Trophoblast cell (in vitro differentiated cells and primary cell): ENCODE measurements around the gene GLYATL3.

Experiments
- DNase-seq, 2 donors: peaks; one replicate each; pipeline ENCODE4 v3.0.0-alpha.2; 2016
- H2AFZ ChIP-seq: 2 replicates; pipeline ENCODE4 v1.6.1; 2013; ENCODE audit warnings: low read length, moderate library complexity, mild to moderate bottlenecking; ENCODE audit not compliant: insufficient read depth, poor library complexity
- H2AK5ac ChIP-seq: 2 replicates; pipeline ENCODE4 v1.6.1; 2013; ENCODE audit warnings: mild to moderate bottlenecking, low read length
- H2BK120ac ChIP-seq: 2 replicates; pipeline ENCODE4 v1.6.1; 2013; ENCODE audit warnings: low read length, mild to moderate bottlenecking, moderate library complexity; ENCODE audit not compliant: insufficient read depth, poor library complexity
- H2BK12ac ChIP-seq: 2 replicates; pipeline ENCODE4 v1.6.1; 2013; ENCODE audit warnings: mild to moderate bottlenecking, low read length, moderate library complexity
- H2BK5ac ChIP-seq: 2 replicates; pipeline ENCODE4 v1.6.1; 2013; ENCODE audit warnings: low read length, low read depth, moderate library complexity, mild to moderate bottlenecking; ENCODE audit not compliant: poor library complexity
- H3K14ac ChIP-seq: 2 replicates; pipeline ENCODE4 v1.6.1; 2013; ENCODE audit warnings: mild to moderate bottlenecking, low read length
- H3K18ac ChIP-seq: 2 replicates; pipeline ENCODE4 v1.6.1; 2013; ENCODE audit warnings: mild to moderate bottlenecking, low read length
- H3K23ac ChIP-seq: 2 replicates; pipeline ENCODE4 v1.6.1; 2013; ENCODE audit warnings: low read length
- H3K27ac ChIP-seq: 2 replicates; pipeline ENCODE4 v1.5.1; 2013; ENCODE audit warnings: low read depth, mild to moderate bottlenecking, inconsistent platforms, low read length, moderate library complexity
- H3K27me3 ChIP-seq: 2 replicates; pipeline ENCODE4 v1.6.1; 2013; ENCODE audit warnings: inconsistent platforms, mild to moderate bottlenecking, low read length, moderate library complexity; ENCODE audit not compliant: insufficient read depth
- H3K36me3 ChIP-seq, 2 experiments: 1 replicate in 1 of 2; 2 replicates in 1 of 2; pipeline ENCODE4 v1.6.1; 2013; ENCODE audit warnings: low read length in 2 of 2, mild to moderate bottlenecking in 2 of 2, moderate library complexity in 1 of 2; ENCODE audit not compliant: insufficient read depth in 2 of 2, control insufficient read depth in 1 of 2
- H3K4ac ChIP-seq: 2 replicates; pipeline ENCODE4 v1.6.1; 2013; ENCODE audit warnings: low read depth, mild to moderate bottlenecking, low read length, moderate library complexity
- H3K4me1 ChIP-seq, 2 experiments: 1 replicate in 1 of 2; 2 replicates in 1 of 2; pipeline ENCODE4 v1.6.1; 2013; ENCODE audit warnings: low read length in 2 of 2, mild to moderate bottlenecking in 2 of 2, moderate library complexity in 1 of 2; ENCODE audit not compliant: insufficient read depth in 2 of 2, control insufficient read depth in 1 of 2
- H3K4me2 ChIP-seq: 2 replicates; pipeline ENCODE4 v1.6.1; 2013; ENCODE audit warnings: inconsistent platforms, mild to moderate bottlenecking, low read length, moderate library complexity
- H3K4me3 ChIP-seq: 2 replicates; pipeline ENCODE4 v1.5.1; 2013; ENCODE audit warnings: mild to moderate bottlenecking, low read depth, low read length, inconsistent platforms
- H3K79me1 ChIP-seq: one replicate; pipeline ENCODE4 v1.6.1; 2013; ENCODE audit warnings: low read length
- H3K79me2 ChIP-seq: 2 replicates; pipeline ENCODE4 v1.6.1; 2013; ENCODE audit warnings: low read length, mild to moderate bottlenecking; ENCODE audit not compliant: control insufficient read depth, insufficient read depth, poor library complexity
- H3K9ac ChIP-seq: 2 replicates; pipeline ENCODE4 v1.6.1; 2013; ENCODE audit warnings: mild to moderate bottlenecking, low read length
- H3K9me3 ChIP-seq: 2 replicates; pipeline ENCODE4 v1.6.1; 2013; ENCODE audit warnings: low read depth, mild to moderate bottlenecking, control low read depth, inconsistent platforms, low read length; ENCODE audit not compliant: insufficient read depth
- H4K12ac ChIP-seq: 2 replicates; pipeline ENCODE4 v1.6.1; 2013; ENCODE audit warnings: low read depth, mild to moderate bottlenecking, low read length, moderate library complexity
- H4K8ac ChIP-seq: 2 replicates; pipeline ENCODE4 v1.6.1; 2013; ENCODE audit warnings: low read depth, mild to moderate bottlenecking, low read length, moderate library complexity
- H4K91ac ChIP-seq: one replicate; pipeline ENCODE4 v1.6.1; 2013; ENCODE audit warnings: low read depth, mild to moderate bottlenecking, low read length, moderate library complexity
- WGBS: extraction: QIAGEN DNeasy Blood & Tissue Kit; methylation state at CpG from one replicate; pipeline ENCODE4 v1.1.7; 2013; ENCODE audit warnings: missing lambda C conversion rate; ENCODE audit not compliant: insufficient read length, insufficient coverage; ENCODE audit errors: extremely low coverage; 5-methylcytosine and 5-hydroxymethylcytosine counted together

Gene GLYATL3

DNA sequence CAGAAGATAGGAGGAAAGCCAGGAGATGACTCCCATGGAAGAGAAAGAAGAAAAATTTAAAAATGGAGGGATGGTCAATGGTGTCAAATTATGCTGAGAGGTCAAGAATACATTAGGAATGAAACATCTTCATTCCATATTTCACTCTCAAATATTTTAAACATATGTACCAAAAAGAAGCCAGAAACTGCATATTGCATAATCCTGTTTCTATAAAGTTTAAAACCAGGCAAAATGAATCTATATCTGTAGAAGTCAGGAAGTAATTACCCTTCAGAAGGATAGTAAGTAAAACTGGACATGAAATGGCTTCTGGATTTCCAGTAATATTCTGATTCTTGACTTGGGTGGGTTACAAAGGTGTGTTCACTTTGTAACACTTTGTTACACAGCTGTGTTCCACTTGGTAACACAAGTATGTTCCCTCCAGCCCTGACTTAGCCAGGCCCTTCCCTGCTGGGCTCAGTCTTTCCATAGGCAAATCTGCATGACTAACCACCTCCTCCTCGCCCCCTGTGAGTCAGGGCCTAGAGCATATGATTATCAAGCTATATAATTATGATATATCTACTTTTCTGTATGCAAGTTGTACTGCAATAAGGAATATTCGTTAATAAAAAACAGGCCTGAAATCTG, 30.5 kb downstream of the GLYATL3 start:
- Histone ChIP-seq H3K14ac (no peak overlapping the region), H3K4me3 (no peak overlapping the region), H3K79me2 (no peaks in the 10 kb centered on the region), H3K4ac (no peak overlapping the region), H2BK12ac (no peak overlapping the region), H2BK120ac (no peak overlapping the region), H2AK5ac (no peak overlapping the region), H3K36me3 (no peaks in the 10 kb centered on the region), H3K23ac (no peak overlapping the region), H4K8ac (no peak overlapping the region), H3K79me1 (no peaks in the 10 kb centered on the region), H3K4me1 (no peaks in the 10 kb centered on the region), H3K9me3 (no peaks in the 10 kb centered on the region), H3K27ac (no peak overlapping the region), H2BK5ac (no peak overlapping the region), H3K18ac (no peak overlapping the region), H3K27me3 (no peaks in the 10 kb centered on the region), H4K12ac (no peak overlapping the region), H2AFZ (no peak overlapping the region), H3K9ac (no peak overlapping the region), H3K4me2 (no peak overlapping the region), H4K91ac (no peak overlapping the region)
- no CpG with 5 or more reads among the region's 2 CpGs for WGBS
- DNase-seq = no peak

DNA sequence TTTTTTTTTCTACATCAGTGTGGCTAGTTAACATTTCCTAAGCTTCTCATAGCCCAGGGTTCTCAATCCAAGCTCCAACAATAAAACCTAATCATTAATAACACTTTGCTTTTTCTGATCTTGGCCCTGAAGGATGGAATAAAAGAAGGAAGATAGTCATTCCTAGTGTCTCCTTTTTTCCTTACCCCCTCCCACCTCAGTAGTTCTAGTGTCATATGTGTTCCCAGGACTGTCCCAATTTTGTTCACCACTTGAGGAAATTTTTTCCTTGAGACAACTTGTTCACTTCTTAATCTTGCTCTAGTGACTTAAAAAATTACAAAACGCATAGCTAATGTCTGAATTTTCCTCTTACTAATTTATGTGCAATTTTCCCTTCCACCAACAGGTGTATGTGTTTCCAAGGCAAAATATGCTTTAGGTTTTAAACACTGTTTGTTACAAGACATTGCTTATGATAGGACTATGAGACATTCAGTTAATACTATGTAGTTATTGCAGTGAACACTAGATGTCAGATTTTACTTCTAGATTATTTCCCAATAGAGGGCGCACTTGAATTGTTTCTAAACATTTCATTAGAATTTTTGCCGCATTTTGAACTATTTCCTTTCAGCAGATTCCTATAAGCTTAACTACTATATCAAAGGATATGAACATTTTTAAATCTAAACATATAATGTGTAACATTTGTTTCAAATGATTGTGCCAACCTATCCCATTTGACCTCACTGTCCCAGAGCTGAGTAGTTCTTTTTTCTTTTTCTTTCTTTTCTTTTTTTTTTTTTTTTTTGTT, 32.2 kb downstream of the GLYATL3 start:
- Histone ChIP-seq H3K4ac (no peak overlapping the region), H3K14ac (no peak overlapping the region), H3K79me2 (no peaks in the 10 kb centered on the region), H4K91ac (no peak overlapping the region), H2BK5ac (no peak overlapping the region), H4K12ac (no peak overlapping the region), H3K79me1 (no peaks in the 10 kb centered on the region), H2AFZ (no peak overlapping the region), H3K4me2 (no peak overlapping the region), H2AK5ac (no peak overlapping the region), H3K4me3 (no peak overlapping the region), H3K9me3 (no peaks in the 10 kb centered on the region), H3K36me3 (no peaks in the 10 kb centered on the region), H2BK120ac (no peak overlapping the region), H3K27me3 (no peaks in the 10 kb centered on the region), H3K23ac (no peak overlapping the region), H3K18ac (no peak overlapping the region), H3K4me1 (no peaks in the 10 kb centered on the region), H3K27ac (no peak overlapping the region), H3K9ac (no peak overlapping the region), H2BK12ac (no peak overlapping the region), H4K8ac (no peak overlapping the region)
- peak in 1 of 2 donors; percentile 86 for DNase-seq
- no CpG with 5 or more reads among the region's 3 CpGs for WGBS

DNA sequence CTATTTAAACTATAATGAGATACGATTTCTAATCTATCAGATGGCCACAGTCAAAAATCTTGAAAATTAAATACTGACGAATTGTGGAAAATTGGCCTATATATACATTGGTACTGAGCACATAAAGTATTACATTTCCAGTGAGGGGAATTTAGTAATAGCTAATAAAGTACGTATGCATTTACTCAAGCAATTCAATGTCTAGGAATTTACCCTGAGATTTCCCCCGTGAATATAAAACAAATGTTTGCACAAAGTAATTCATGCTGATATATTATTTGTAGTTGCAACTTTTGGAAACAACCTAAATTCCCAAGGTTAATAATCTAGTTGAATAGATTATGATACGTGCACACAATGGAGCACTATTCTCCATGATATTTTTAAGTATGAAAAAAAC, 36.1 kb downstream of the GLYATL3 start:
- Histone ChIP-seq H3K79me1 (no peaks in the 10 kb centered on the region), H3K36me3 (no peaks in the 10 kb centered on the region), H2AK5ac (no peak overlapping the region), H2BK12ac (no peak overlapping the region), H3K4me2 (no peak overlapping the region), H2BK120ac (no peak overlapping the region), H3K27ac (no peak overlapping the region), H3K27me3 (no peaks in the 10 kb centered on the region), H2AFZ (no peak overlapping the region), H3K79me2 (no peaks in the 10 kb centered on the region), H3K9me3 (no peaks in the 10 kb centered on the region), H3K9ac (no peak overlapping the region), H3K14ac (no peak overlapping the region), H3K4me1 (no peaks in the 10 kb centered on the region), H4K8ac (no peak overlapping the region), H3K4me3 (no peak overlapping the region), H3K4ac (no peak overlapping the region), H3K23ac (no peak overlapping the region), H3K18ac (no peak overlapping the region), H4K91ac (no peak overlapping the region), H2BK5ac (no peak overlapping the region), H4K12ac (no peak overlapping the region)
- no peak for DNase-seq
- WGBS = no CpG with 5 or more reads among the region's 5 CpGs

DNA sequence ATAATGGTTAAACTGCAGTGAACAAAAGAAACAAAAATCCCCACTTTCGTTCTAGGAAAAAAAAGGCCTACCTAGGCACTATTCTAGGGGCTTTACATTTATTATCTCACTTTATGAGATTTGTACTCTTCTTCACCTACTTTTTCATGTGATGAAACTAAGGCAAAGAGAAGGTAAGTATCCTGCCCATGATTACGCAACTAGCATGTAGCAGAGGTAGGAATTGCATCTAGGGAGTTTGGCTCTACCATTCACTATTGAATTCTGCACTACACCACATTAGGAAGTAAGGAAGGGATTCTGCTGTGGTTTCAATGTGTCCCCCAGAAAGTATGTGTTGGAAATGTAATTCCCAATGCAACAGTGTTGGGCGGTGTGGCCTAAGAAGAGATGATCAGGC, 39.4 kb downstream of the GLYATL3 start:
- Histone ChIP-seq H3K14ac (no peak overlapping the region), H2AFZ (no peak overlapping the region), H3K4me2 (no peak overlapping the region), H4K8ac (no peak overlapping the region), H4K91ac (no peak overlapping the region), H3K23ac (no peak overlapping the region), H3K27me3 (no peaks in the 10 kb centered on the region), H3K4me1 (no peaks in the 10 kb centered on the region), H2BK12ac (no peak overlapping the region), H2BK5ac (no peak overlapping the region), H3K27ac (no peak overlapping the region), H2BK120ac (no peak overlapping the region), H2AK5ac (no peak overlapping the region), H3K4me3 (no peak overlapping the region), H3K9ac (no peak overlapping the region), H3K4ac (no peak overlapping the region), H3K79me1 (no peaks in the 10 kb centered on the region), H3K79me2 (no peaks in the 10 kb centered on the region), H3K18ac (no peak overlapping the region), H4K12ac (no peak overlapping the region), H3K9me3 (no peaks in the 10 kb centered on the region), H3K36me3 (no peaks in the 10 kb centered on the region)
- DNase-seq = no peak
- no CpG with 5 or more reads among the region's 3 CpGs for WGBS
